IMR-90 (cell line): Measurements from ENCODE around the gene ORC4. TPM values are rescaled to one million over a fixed set of nuclear protein-coding genes. Genes with fewer than 3 reads are reported as not detected.

ENCODE experiments used
- ATAC-seq: fragments of 200-7000 bp; cut with Tn5 transposase; 2 replicates; pipeline ENCODE4 v1.9.1; 2020; ENCODE audit warnings: low read depth, mild to moderate bottlenecking, moderate library complexity
- BruUV-seq: library from RNA; stranded (reverse); fragments of 400-500 nt; replicated peaks from 2 replicates; lab custom pipeline; 2021; lab: Mats Ljungman, UMichigan
- CTCF ChIA-PET: fragments of 300-600 bp; formaldehyde crosslinking; extraction: SDS; loops from one replicate; lab custom pipeline; 2021; ENCODE audit warnings: antibody characterized with exemption; lab: Yijun Ruan, JAX
- POLR2A ChIA-PET: fragments of 300-600 bp; sonication (Branson Sonifier 250); formaldehyde crosslinking; loops from one replicate; lab custom pipeline; 2022; ENCODE audit warnings: antibody characterized with exemption; ENCODE audit not compliant: unreplicated experiment; lab: Charles Lee
- DNase-seq: peaks from one replicate; pipeline ENCODE4 v3.0.0; 2013
- H2AFZ ChIP-seq: replicated peaks from 2 replicates; pipeline ENCODE3; 2013; ENCODE audit warnings: low read length, mild to moderate bottlenecking; ENCODE audit not compliant: poor library complexity
- H2AK5ac ChIP-seq: 2 replicates; pipeline ENCODE4 v1.6.1; 2013; ENCODE audit warnings: low read depth, low read length, inconsistent platforms
- H2AK9ac ChIP-seq: replicated peaks from 2 replicates; pipeline ENCODE3; 2013; ENCODE audit warnings: mild to moderate bottlenecking, low read depth, low read length, moderate library complexity; ENCODE audit not compliant: poor library complexity
- H2BK120ac ChIP-seq: 2 replicates; pipeline ENCODE4 v1.6.1; 2013; ENCODE audit warnings: low read depth, low read length, inconsistent platforms
- H2BK15ac ChIP-seq: 3 replicates; pipeline ENCODE4 v1.6.1; 2013; ENCODE audit warnings: low read depth, low read length, inconsistent platforms
- H2BK20ac ChIP-seq: 2 replicates; pipeline ENCODE4 v1.6.1; 2013; ENCODE audit warnings: low read depth, mild to moderate bottlenecking, inconsistent platforms, low read length, moderate library complexity
- H2BK5ac ChIP-seq: 2 replicates; pipeline ENCODE4 v1.6.1; 2013; ENCODE audit warnings: mild to moderate bottlenecking, low read depth, low read length, inconsistent platforms; ENCODE audit not compliant: poor library complexity, severe bottlenecking
- H3K14ac ChIP-seq: replicated peaks from 2 replicates; pipeline ENCODE4 v1.6.1; 2013; ENCODE audit warnings: low read depth, low read length, inconsistent platforms
- H3K18ac ChIP-seq: 2 replicates; pipeline ENCODE4 v1.6.1; 2013; ENCODE audit warnings: low read depth, low read length, control low read depth
- H3K23ac ChIP-seq: 2 replicates; pipeline ENCODE4 v1.6.1; 2013; ENCODE audit warnings: low read depth, low read length, inconsistent platforms
- H3K27ac ChIP-seq: 2 replicates; pipeline ENCODE4 v1.5.1; 2013; ENCODE audit warnings: mild to moderate bottlenecking, control low read depth, low read length; ENCODE audit not compliant: insufficient read depth
- H3K27me3 ChIP-seq: 2 replicates; pipeline ENCODE4 v1.6.1; 2013; ENCODE audit warnings: low read length; ENCODE audit not compliant: control insufficient read depth, insufficient read depth
- H3K36me3 ChIP-seq: 2 replicates; pipeline ENCODE4 v1.6.1; 2013; ENCODE audit warnings: low read length, mixed read lengths; ENCODE audit not compliant: control insufficient read depth, insufficient read depth
- H3K4ac ChIP-seq: 2 replicates; pipeline ENCODE4 v1.6.1; 2013; ENCODE audit warnings: low read depth, low read length, inconsistent platforms
- H3K4me1 ChIP-seq: 2 replicates; pipeline ENCODE4 v1.6.1; 2013; ENCODE audit warnings: low read length, mixed read lengths; ENCODE audit not compliant: control insufficient read depth, insufficient read depth
- H3K4me2 ChIP-seq: 2 replicates; pipeline ENCODE4 v1.6.1; 2013; ENCODE audit warnings: low read depth, mild to moderate bottlenecking, control low read depth, low read length, moderate library complexity
- H3K4me3 ChIP-seq: 2 replicates; pipeline ENCODE4 v1.5.1; 2013; ENCODE audit warnings: low read depth, mild to moderate bottlenecking, control low read depth, low read length, moderate library complexity; ENCODE audit not compliant: insufficient read depth
- H3K56ac ChIP-seq: 2 replicates; pipeline ENCODE4 v1.6.1; 2013; ENCODE audit warnings: low read length, inconsistent platforms; ENCODE audit not compliant: insufficient read depth; ENCODE audit errors: extremely low read depth
- H3K79me1 ChIP-seq, 2 experiments: 2 replicates each; pipeline ENCODE4 v1.6.1; 2013; ENCODE audit warnings: low read length in 2 of 2, inconsistent platforms in 1 of 2, low read depth in 1 of 2
- H3K9ac ChIP-seq: 2 replicates; pipeline ENCODE4 v1.6.1; 2013; ENCODE audit warnings: low read depth, low read length, control low read depth
- H3K9me1 ChIP-seq: 2 replicates; pipeline ENCODE4 v1.6.1; 2013; ENCODE audit warnings: low read length, inconsistent platforms; ENCODE audit not compliant: insufficient read depth
- H3K9me3 ChIP-seq: 2 replicates; pipeline ENCODE4 v1.6.1; 2013; ENCODE audit warnings: low read length; ENCODE audit not compliant: control insufficient read depth, insufficient read depth
- H4K20me1 ChIP-seq: 2 replicates; pipeline ENCODE4 v1.6.1; 2013; ENCODE audit warnings: low read length, inconsistent platforms; ENCODE audit not compliant: insufficient read depth
- H4K5ac ChIP-seq: 2 replicates; pipeline ENCODE4 v1.6.1; 2013; ENCODE audit warnings: mild to moderate bottlenecking, low read depth, low read length, control low read depth
- H4K8ac ChIP-seq, 2 experiments: 2 replicates each; pipeline ENCODE4 v1.6.1; 2013; ENCODE audit warnings: low read depth in 2 of 2, low read length in 2 of 2, control low read depth in 1 of 2, inconsistent platforms in 1 of 2
- H4K91ac ChIP-seq: 2 replicates; pipeline ENCODE4 v1.6.1; 2013; ENCODE audit warnings: low read depth, low read length, inconsistent platforms; ENCODE audit not compliant: insufficient read depth
- CHD1 ChIP-seq: IDR thresholded peaks from 2 replicates; pipeline ENCODE4 v1.6.1; 2012; ENCODE audit warnings: low read depth, low read length, improper control_type of control experiment
- FOS ChIP-seq: fragments of 150-350 bp; IDR thresholded peaks from 2 replicates; pipeline ENCODE4 v1.6.1; 2016; ENCODE audit warnings: low read depth, low read length
- MXI1 ChIP-seq: IDR thresholded peaks from 2 replicates; pipeline ENCODE4 v1.6.1; 2012; ENCODE audit warnings: low read depth, mild to moderate bottlenecking, low read length, moderate library complexity, borderline replicate concordance
- RCOR1 ChIP-seq: IDR thresholded peaks from 2 replicates; pipeline ENCODE4 v1.6.1; 2012; ENCODE audit warnings: mild to moderate bottlenecking, low read length, improper control_type of control experiment; ENCODE audit not compliant: insufficient replicate concordance
- RFX5 ChIP-seq: IDR thresholded peaks from 2 replicates; pipeline ENCODE4 v1.8.0; 2012; ENCODE audit warnings: low read depth, mild to moderate bottlenecking, low read length, moderate library complexity
- SMC3 ChIP-seq: fragments of 150-350 bp; IDR thresholded peaks from 2 replicates; pipeline ENCODE4 v1.6.1; 2016; ENCODE audit warnings: low read depth, mild to moderate bottlenecking, antibody characterized with exemption, low read length, moderate library complexity
- WGBS, 2 experiments: methylation state at CpG; one replicate each; pipeline versions ENCODE4 v1.1.5 to v1.1.7; 2013; ENCODE audit warnings: missing lambda C conversion rate in 2 of 2; ENCODE audit not compliant: insufficient read length in 1 of 2; ENCODE audit errors: extremely low coverage in 2 of 2; 5-methylcytosine and 5-hydroxymethylcytosine counted together
- dilution Hi-C: fragments of 300-500 bp; cut with HindIII; formaldehyde crosslinking; loops from one replicate; pipeline ENCODE4 v1.14.3; 2018; ENCODE audit warnings: low sequenced_read_pairs; ENCODE audit not compliant: unreplicated experiment
- in situ Hi-C: fragments of 300-500 bp; cut with MboI; formaldehyde crosslinking; loops from 3 replicates; pipeline ENCODE4 v1.14.3; 2019; ENCODE audit warnings: low sequenced_read_pairs, inconsistent platforms, mixed read lengths
- intact Hi-C: fragments of 100-400 bp; cut with micrococcal nuclease; formaldehyde crosslinking; loops from 2 replicates; pipeline ENCODE4 v1.10.0; 2022
- polyA plus RNA-seq, 3 experiments: library from polyadenylated mRNA; depleted of rRNA; stranded (reverse); fragments of >200 nt; gene quantifications; 2 replicates each; pipeline ENCODE4 v1.2.3, GENCODE V29; 2012; ENCODE audit warnings: low replicate concordance in 1 of 3
- total RNA-seq: library from RNA; depleted of rRNA; stranded (reverse); fragments of >200 nt; gene quantifications from 2 replicates; pipeline ENCODE4 v1.2.3, GENCODE V29; 2012

Gene ORC4
- total and polyA plus RNA-seq, 2 of the 4 experiments (the other 2 are of a cell fraction), result 20.6 to 23.5 TPM

DNA sequence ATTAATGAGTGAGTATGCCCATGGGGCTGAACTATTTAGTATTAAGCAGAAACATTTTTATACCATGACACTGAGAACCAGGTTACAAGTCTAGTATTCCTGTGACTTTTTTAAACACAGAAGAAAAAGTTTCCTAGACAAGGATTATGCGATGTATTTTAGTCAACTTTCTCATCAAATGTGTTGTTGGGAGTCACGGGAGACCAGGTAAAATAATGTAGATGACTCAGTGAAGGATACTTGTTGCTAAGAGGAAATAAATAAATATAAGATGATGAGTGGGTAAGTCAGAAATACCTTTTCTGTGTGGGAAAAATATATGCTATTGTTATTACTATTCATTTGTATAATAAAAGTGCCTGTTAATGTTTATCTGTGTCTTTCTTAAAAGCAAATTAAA, 23.8 kb upstream of the ORC4 start:
- Histone ChIP-seq H3K23ac (no peak overlapping the region), H4K5ac (no peak overlapping the region), H4K20me1 (no peaks in the 10 kb centered on the region), H2BK20ac (no peak overlapping the region), H3K9me3 (no peaks in the 10 kb centered on the region), H3K4me2 (no peak overlapping the region), H2BK120ac (no peak overlapping the region), H3K4ac (no peak overlapping the region), H3K9me1 (no peaks in the 10 kb centered on the region), H3K14ac (no peak overlapping the region), H3K79me1 (peaks cover 14 to 27% of the 10 kb centered on the region in 2 experiments), H3K9ac (no peak overlapping the region), H3K56ac (no peak overlapping the region), H4K8ac (no peak overlapping the region), H2BK15ac (no peak overlapping the region), H4K91ac (no peak overlapping the region), H3K27me3 (no peaks in the 10 kb centered on the region), H3K18ac (no peak overlapping the region), H2BK5ac (no peak overlapping the region), H2AK5ac (no peak overlapping the region), H3K36me3 (no peaks in the 10 kb centered on the region; the same call in 1 of the 2 replicates), H2AFZ (no peak overlapping the region), H3K4me1 (no peaks in the 10 kb centered on the region), H2AK9ac (no peak overlapping the region), H3K4me3 (no peak overlapping the region), H3K27ac (no peak overlapping the region)
- ATAC-seq (no peak), DNase-seq (no peak)
- TF ChIP-seq RCOR1 (no peak), CHD1 (no peak), FOS (no peak), MXI1 (no peak), RFX5 (no peak), SMC3 (no peak)
- ChIA-PET POLR2A (no interaction called here), CTCF (no interaction called here)
- intact Hi-C loops (no loop called here), in situ Hi-C loops (no loop called here), dilution Hi-C loops (no loop called here)
- no TSS peak for BruUV-seq
- WGBS, 2 experiments, result no CpG with 5 or more reads among the region's 2 CpGs
